HEK293 (cell line): Measurements from ENCODE around the gene TMEM273.

Experiments
- CTCF ChIA-PET: fragments of 350-600 bp; formaldehyde crosslinking; extraction: SDS; loops from one replicate; lab custom pipeline; 2021; ENCODE audit warnings: antibody characterized with exemption; lab: Yijun Ruan, JAX
- POLR2A ChIA-PET: fragments of 300-600 bp; formaldehyde crosslinking; extraction: SDS; loops from one replicate; lab custom pipeline; 2020; ENCODE audit warnings: antibody characterized with exemption, inconsistent platforms; lab: Yijun Ruan, JAX
- H3K27ac ChIP-seq: fragments of 200-500 bp; sonication (Bioruptor generic); 2 replicates; pipeline ENCODE4 v1.5.1; 2014; ENCODE audit warnings: low read depth, low read length, control low read depth, inconsistent platforms; ENCODE audit errors: extremely low read depth
- H3K36me3 ChIP-seq, 2 experiments: fragments of 200-500 bp in 1 of 2; sonication (Bioruptor generic) in 1 of 2; 1 replicate in 1 of 2; 2 replicates in 1 of 2; pipeline ENCODE4 v1.5.1; 2014 to 2017; ENCODE audit warnings: inconsistent platforms in 2 of 2, low read length in 2 of 2; ENCODE audit not compliant: control insufficient read depth in 2 of 2, insufficient read depth in 1 of 2
- H3K4me1 ChIP-seq: fragments of 200-500 bp; sonication (Bioruptor generic); 2 replicates; pipeline ENCODE4 v1.5.1; 2014; ENCODE audit warnings: mild to moderate bottlenecking, low read length, inconsistent platforms; ENCODE audit not compliant: control insufficient read depth, insufficient read depth
- H3K4me3 ChIP-seq: 2 replicates; pipeline ENCODE4 v1.5.1; 2011; ENCODE audit warnings: low read depth, mild to moderate bottlenecking, control low read depth, low read length, moderate library complexity
- H3K9me3 ChIP-seq: fragments of 200-500 bp; sonication (Bioruptor generic); 2 replicates; pipeline ENCODE4 v1.5.1; 2014; ENCODE audit warnings: low read depth, low read length, inconsistent platforms; ENCODE audit not compliant: control insufficient read depth, insufficient read depth
- EGR2 ChIP-seq: fragments of 450-650 bp; formaldehyde crosslinking; IDR thresholded peaks from 2 replicates; pipeline ENCODE4 v1.5.1; 2016; ENCODE audit warnings: low read depth, missing biosample characterization, missing genetic modification characterization
- MYNN ChIP-seq: fragments of 450-650 bp; formaldehyde crosslinking; IDR thresholded peaks from 2 replicates; pipeline ENCODE4 v1.5.1; 2016; ENCODE audit warnings: missing biosample characterization, missing genetic modification characterization, borderline replicate concordance
- RBAK ChIP-seq: fragments of 450-650 bp; formaldehyde crosslinking; IDR thresholded peaks from 2 replicates; pipeline ENCODE4 v1.5.1; 2016; ENCODE audit warnings: missing biosample characterization, missing genetic modification characterization
- SALL2 ChIP-seq: fragments of 450-650 bp; formaldehyde crosslinking; IDR thresholded peaks from 2 replicates; pipeline ENCODE4 v1.5.0; 2017; ENCODE audit warnings: missing biosample characterization, mild to moderate bottlenecking, missing genetic modification characterization, borderline replicate concordance
- SP2 ChIP-seq: fragments of 450-650 bp; formaldehyde crosslinking; IDR thresholded peaks from 2 replicates; pipeline ENCODE4 v1.5.1; 2016; ENCODE audit warnings: missing biosample characterization, missing genetic modification characterization
- SP3 ChIP-seq: fragments of 450-650 bp; formaldehyde crosslinking; IDR thresholded peaks from 2 replicates; pipeline ENCODE4 v1.5.1; 2016; ENCODE audit warnings: missing biosample characterization, missing genetic modification characterization
- TCF7L2 ChIP-seq: IDR thresholded peaks from 2 replicates; pipeline ENCODE4 v1.6.1; 2011; ENCODE audit warnings: low read depth, mild to moderate bottlenecking, inconsistent platforms, low read length, moderate library complexity, borderline replicate concordance
- WT1 ChIP-seq: fragments of 450-650 bp; formaldehyde crosslinking; IDR thresholded peaks from 2 replicates; pipeline ENCODE4 v1.5.1; 2016; ENCODE audit warnings: missing biosample characterization, missing genetic modification characterization
- ZBTB10 ChIP-seq: fragments of 450-650 bp; formaldehyde crosslinking; IDR thresholded peaks from 2 replicates; pipeline ENCODE4 v1.5.1; 2016; ENCODE audit warnings: missing biosample characterization, missing genetic modification characterization
- ZBTB6 ChIP-seq: fragments of 450-650 bp; formaldehyde crosslinking; IDR thresholded peaks from 2 replicates; pipeline ENCODE4 v1.5.1; 2017; ENCODE audit warnings: missing biosample characterization, missing genetic modification characterization
- ZNF169 ChIP-seq: fragments of 450-650 bp; formaldehyde crosslinking; IDR thresholded peaks from 2 replicates; pipeline ENCODE4 v1.5.1; 2016; ENCODE audit warnings: missing biosample characterization, missing genetic modification characterization
- ZNF274 ChIP-seq, 2 experiments: fragments of 200-500 bp in 1 of 2; fragments of 450-650 bp in 1 of 2; sonication (Bioruptor generic) in 1 of 2; formaldehyde crosslinking in 1 of 2; IDR thresholded peaks; 2 replicates each; pipeline versions ENCODE4 v1.5.1 to v1.6.1; 2014 to 2016; ENCODE audit warnings: borderline replicate concordance in 1 of 2, inconsistent platforms in 1 of 2, low read length in 1 of 2, missing biosample characterization in 1 of 2, missing genetic modification characterization in 1 of 2
- ZNF350 ChIP-seq: fragments of 450-650 bp; formaldehyde crosslinking; IDR thresholded peaks from 2 replicates; pipeline ENCODE4 v1.5.0; 2017; ENCODE audit warnings: missing biosample characterization, mild to moderate bottlenecking, missing genetic modification characterization
- ZNF366 ChIP-seq: fragments of 450-650 bp; formaldehyde crosslinking; conservative IDR thresholded peaks from 2 replicates; pipeline ENCODE4 v1.5.1; 2016; ENCODE audit warnings: missing biosample characterization, missing genetic modification characterization
- ZNF416 ChIP-seq: fragments of 450-650 bp; formaldehyde crosslinking; IDR thresholded peaks from 2 replicates; pipeline ENCODE4 v1.5.1; 2016; ENCODE audit warnings: missing biosample characterization, missing genetic modification characterization
- ZNF48 ChIP-seq: fragments of 450-650 bp; formaldehyde crosslinking; IDR thresholded peaks from 2 replicates; pipeline ENCODE4 v1.5.1; 2016; ENCODE audit warnings: missing biosample characterization, missing genetic modification characterization
- ZNF677 ChIP-seq: fragments of 450-650 bp; IDR thresholded peaks from 2 replicates; pipeline ENCODE4 v1.5.0; 2018; ENCODE audit warnings: missing biosample characterization, mild to moderate bottlenecking, missing genetic modification characterization, moderate library complexity
- ZNF707 ChIP-seq: fragments of 450-650 bp; formaldehyde crosslinking; IDR thresholded peaks from 2 replicates; pipeline ENCODE4 v1.5.1; 2016; ENCODE audit warnings: missing biosample characterization, missing genetic modification characterization
- ZNF785 ChIP-seq: fragments of 450-650 bp; formaldehyde crosslinking; IDR thresholded peaks from 2 replicates; pipeline ENCODE4 v1.5.1; 2016; ENCODE audit warnings: missing biosample characterization, missing genetic modification characterization
- ZNF791 ChIP-seq: fragments of 450-650 bp; formaldehyde crosslinking; IDR thresholded peaks from 2 replicates; pipeline ENCODE4 v1.5.1; 2016; ENCODE audit warnings: missing biosample characterization, missing genetic modification characterization
- ZSCAN5A ChIP-seq: fragments of 450-650 bp; formaldehyde crosslinking; IDR thresholded peaks from 2 replicates; pipeline ENCODE4 v1.5.1; 2016; ENCODE audit warnings: missing biosample characterization, missing genetic modification characterization
- TF ChIP-seq, protein P1 (sequence below): fragments of 450-650 bp; formaldehyde crosslinking; IDR thresholded peaks from 2 replicates; pipeline ENCODE4 v1.5.1; 2017; ENCODE audit warnings: missing biosample characterization, mild to moderate bottlenecking, missing genetic modification characterization, moderate library complexity
- TF ChIP-seq, protein P2 (sequence below): fragments of 450-650 bp; IDR thresholded peaks from 2 replicates; pipeline ENCODE4 v1.5.1; 2018; ENCODE audit warnings: missing biosample characterization, mild to moderate bottlenecking, missing genetic modification characterization

Gene TMEM273, protein sequence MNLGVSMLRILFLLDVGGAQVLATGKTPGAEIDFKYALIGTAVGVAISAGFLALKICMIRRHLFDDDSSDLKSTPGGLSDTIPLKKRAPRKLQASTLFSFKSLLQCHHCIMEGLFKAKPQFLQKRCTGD

DNA sequence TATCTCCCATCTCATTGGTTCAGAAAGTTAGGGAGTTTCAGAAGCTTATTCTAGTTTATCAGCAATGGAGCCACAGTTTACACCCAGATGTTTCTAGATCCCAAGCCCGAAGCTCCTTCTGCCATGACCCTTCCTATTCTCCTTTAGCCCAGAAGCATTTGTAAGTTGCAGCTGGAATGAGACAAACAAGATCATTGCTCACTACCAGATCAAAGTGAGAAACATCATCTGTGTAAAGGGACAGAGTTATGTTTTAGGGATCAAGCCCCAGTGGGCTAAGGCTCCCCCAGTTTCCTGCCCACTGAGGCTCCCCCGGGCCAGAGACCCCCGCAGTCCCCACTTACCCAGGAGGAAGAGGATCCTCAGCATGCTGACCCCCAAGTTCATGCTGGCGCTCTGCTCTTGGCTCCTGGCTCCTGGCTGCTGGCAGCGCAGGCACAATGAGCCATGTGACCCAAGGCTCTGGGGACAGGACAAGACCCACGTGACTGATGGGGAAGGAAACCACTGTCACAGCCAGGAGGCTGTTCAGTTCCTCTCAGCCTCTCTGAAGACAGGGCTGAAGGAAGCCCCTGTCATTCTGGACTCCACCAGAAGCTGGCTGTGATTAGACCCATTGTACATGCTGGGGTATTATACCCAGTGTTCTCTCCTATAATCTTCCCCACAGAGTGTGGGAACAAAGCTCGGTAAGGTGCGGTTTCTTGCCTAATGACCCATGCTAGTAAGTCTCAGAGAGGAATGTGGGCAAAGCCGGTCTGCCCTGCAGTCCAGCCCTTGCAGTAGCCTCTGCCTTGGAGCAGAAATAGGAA is at the start of gene TMEM273:
TMEM273 (minus strand) TSS at position 442 of the 812 bp plus-strand sequence; CDS start at position 387, 55 bp downstream.
- POLR2A ChIA-PET, result no interaction called here
- Histone ChIP-seq H3K4me3 (no peak within 1 kb of the TSS), H3K27ac (no peak within 1 kb of the TSS)
- TF ChIP-seq TCF7L2 (no peak), ZNF677 (tag by site-specific recombination) (no peak), ZNF791 (no peak), ZBTB10 (tag by site-specific recombination) (no peak), MYNN (tag by site-specific recombination) (no peak), SP2 (tag by site-specific recombination) (no peak), SP3 (tag by site-specific recombination) (no peak), ZNF366 (tag by site-specific recombination) (no peak), ZNF785 (tag by site-specific recombination) (no peak), ZBTB6 (tag by site-specific recombination) (no peak)
- TF ChIP-seq, protein P1, sequence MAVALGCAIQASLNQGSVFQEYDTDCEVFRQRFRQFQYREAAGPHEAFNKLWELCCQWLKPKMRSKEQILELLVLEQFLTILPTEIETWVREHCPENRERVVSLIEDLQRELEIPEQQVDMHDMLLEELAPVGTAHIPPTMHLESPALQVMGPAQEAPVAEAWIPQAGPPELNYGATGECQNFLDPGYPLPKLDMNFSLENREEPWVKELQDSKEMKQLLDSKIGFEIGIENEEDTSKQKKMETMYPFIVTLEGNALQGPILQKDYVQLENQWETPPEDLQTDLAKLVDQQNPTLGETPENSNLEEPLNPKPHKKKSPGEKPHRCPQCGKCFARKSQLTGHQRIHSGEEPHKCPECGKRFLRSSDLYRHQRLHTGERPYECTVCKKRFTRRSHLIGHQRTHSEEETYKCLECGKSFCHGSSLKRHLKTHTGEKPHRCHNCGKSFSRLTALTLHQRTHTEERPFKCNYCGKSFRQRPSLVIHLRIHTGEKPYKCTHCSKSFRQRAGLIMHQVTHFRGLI, result no peak
- TF ChIP-seq, all 188 proteins: peak for 0
- Histone ChIP-seq H3K9me3 (no peaks in the 10 kb centered on the region), H3K36me3 (no peaks in the 10 kb centered on the region), H3K4me1 (no peaks in the 10 kb centered on the region)
- CTCF ChIA-PET, result no interaction called here

DNA sequence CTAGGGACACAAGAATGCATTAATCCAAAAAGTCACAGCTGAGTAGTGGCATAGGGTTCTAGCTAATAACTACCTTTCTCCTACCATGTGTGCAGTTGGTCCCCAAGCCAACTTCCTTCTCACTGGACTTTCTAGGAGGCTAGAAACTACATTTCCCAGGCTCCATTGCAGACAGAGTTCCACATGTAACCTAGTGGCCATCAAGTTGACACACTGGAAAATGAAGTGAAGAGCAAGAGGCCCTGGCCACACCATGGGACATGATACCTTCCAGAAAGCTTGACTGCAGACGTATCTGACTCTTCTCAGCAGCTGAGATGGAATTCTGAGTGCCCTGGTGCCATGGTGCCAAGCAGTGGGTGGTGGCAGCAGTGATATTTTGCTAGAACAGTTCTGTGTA is 49.8 kb upstream of the TMEM273 start:
- Histone ChIP-seq H3K36me3 (no peaks in the 10 kb centered on the region), H3K9me3 (no peaks in the 10 kb centered on the region), H3K4me3 (no peak overlapping the region), H3K4me1 (no peaks in the 10 kb centered on the region)
- TF ChIP-seq ZNF707 (tag by site-specific recombination) (no peak), RBAK (no peak), WT1 (tag by site-specific recombination) (no peak), ZNF416 (no peak), SP3 (tag by site-specific recombination) (no peak), EGR2 (no peak), ZNF350 (tag by site-specific recombination) (no peak), ZSCAN5A (tag by site-specific recombination) (no peak), ZNF48 (no peak), SALL2 (tag by site-specific recombination) (no peak), ZNF169 (tag by site-specific recombination) (no peak), ZNF274 (IDR thresholded peaks at IDR 0.05; ENCODE audit: low read length) (no peak), ZNF274 (tag by site-specific recombination; IDR thresholded peaks at IDR 0.05; ENCODE audit: borderline replicate concordance) (no peak)
- TF ChIP-seq, protein P2, sequence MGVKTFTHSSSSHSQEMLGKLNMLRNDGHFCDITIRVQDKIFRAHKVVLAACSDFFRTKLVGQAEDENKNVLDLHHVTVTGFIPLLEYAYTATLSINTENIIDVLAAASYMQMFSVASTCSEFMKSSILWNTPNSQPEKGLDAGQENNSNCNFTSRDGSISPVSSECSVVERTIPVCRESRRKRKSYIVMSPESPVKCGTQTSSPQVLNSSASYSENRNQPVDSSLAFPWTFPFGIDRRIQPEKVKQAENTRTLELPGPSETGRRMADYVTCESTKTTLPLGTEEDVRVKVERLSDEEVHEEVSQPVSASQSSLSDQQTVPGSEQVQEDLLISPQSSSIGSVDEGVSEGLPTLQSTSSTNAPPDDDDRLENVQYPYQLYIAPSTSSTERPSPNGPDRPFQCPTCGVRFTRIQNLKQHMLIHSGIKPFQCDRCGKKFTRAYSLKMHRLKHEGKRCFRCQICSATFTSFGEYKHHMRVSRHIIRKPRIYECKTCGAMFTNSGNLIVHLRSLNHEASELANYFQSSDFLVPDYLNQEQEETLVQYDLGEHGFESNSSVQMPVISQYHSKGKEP, result no peak
- TF ChIP-seq, all 188 proteins: peak for 0
- H3K27ac ChIP-seq, result no peak overlapping the region
- ChIA-PET CTCF (no interaction called here), POLR2A (no interaction called here)
